Hepatocyte (in vitro differentiated cells): ENCODE results near the gene FMO5. TPM values are rescaled to one million over a fixed set of nuclear protein-coding genes. Genes with fewer than 3 reads are reported as not detected.

Experiments
- DNase-seq: peaks from one replicate; pipeline ENCODE4 v3.0.0-alpha.2; 2016; ENCODE audit warnings: low spot score
- H2AFZ ChIP-seq: fragments of 200-600 bp; sonication (generic); 2 replicates; pipeline ENCODE4 v1.6.0; 2016; ENCODE audit warnings: antibody characterized with exemption, mild to moderate bottlenecking
- H3K27ac ChIP-seq: fragments of 200-600 bp; sonication (generic); 2 replicates; pipeline ENCODE4 v1.5.1; 2016; ENCODE audit warnings: mild to moderate bottlenecking
- H3K27me3 ChIP-seq: fragments of 200-600 bp; sonication (generic); 2 replicates; pipeline ENCODE4 v1.6.1; 2016
- H3K36me3 ChIP-seq: fragments of 200-600 bp; sonication (generic); replicated peaks from 2 replicates; pipeline ENCODE4 v1.5.1; 2016; ENCODE audit warnings: low read depth; ENCODE audit not compliant: insufficient read depth
- H3K4me1 ChIP-seq: fragments of 200-600 bp; sonication (generic); 2 replicates; pipeline ENCODE4 v1.5.1; 2016; ENCODE audit warnings: mild to moderate bottlenecking, moderate library complexity; ENCODE audit not compliant: insufficient read depth
- H3K4me2 ChIP-seq: fragments of 200-600 bp; sonication (generic); 2 replicates; pipeline ENCODE4 v1.6.0; 2016
- H3K4me3 ChIP-seq: fragments of 200-600 bp; sonication (generic); 2 replicates; pipeline ENCODE4 v1.5.1; 2016; ENCODE audit warnings: mild to moderate bottlenecking
- H3K79me2 ChIP-seq: fragments of 200-600 bp; sonication (generic); 2 replicates; pipeline ENCODE4 v1.6.0; 2017; ENCODE audit warnings: mild to moderate bottlenecking
- H3K9me2 ChIP-seq: fragments of 200-600 bp; sonication (generic); replicated peaks from 2 replicates; pipeline ENCODE4 v1.6.0; 2017; ENCODE audit warnings: mild to moderate bottlenecking; ENCODE audit not compliant: insufficient read depth
- H3K9me3 ChIP-seq: fragments of 200-600 bp; sonication (generic); 2 replicates; pipeline ENCODE4 v1.5.1; 2016; ENCODE audit warnings: low read depth, mild to moderate bottlenecking
- H4K20me1 ChIP-seq: fragments of 200-600 bp; sonication (generic); 2 replicates; pipeline ENCODE4 v1.6.0; 2016; ENCODE audit warnings: mild to moderate bottlenecking; ENCODE audit not compliant: insufficient read depth, poor library complexity, severe bottlenecking
- EZH2 ChIP-seq: fragments of 200-600 bp; sonication (generic); IDR thresholded peaks from 2 replicates; pipeline ENCODE4 v1.6.1; 2016; ENCODE audit warnings: antibody characterized with exemption, mild to moderate bottlenecking, borderline replicate concordance
- EZH2phosphoT487 ChIP-seq: fragments of 200-600 bp; sonication (generic); IDR thresholded peaks from one replicate; pipeline ENCODE4 v1.6.1; 2018; ENCODE audit warnings: antibody characterized with exemption, mild to moderate bottlenecking, low read depth, moderate library complexity; ENCODE audit not compliant: unreplicated experiment, severe bottlenecking
- WGBS: methylation state at CpG from one replicate; pipeline ENCODE4 v1.1.6; 2016; ENCODE audit warnings: low lambda C conversion rate; ENCODE audit errors: missing lambda C conversion rate; 5-methylcytosine and 5-hydroxymethylcytosine counted together
- polyA plus RNA-seq: library from polyadenylated mRNA; unstranded; fragments of >200 nt; fragmentation: Nextera tagmentation; extraction: Ambion mirVana; gene quantifications from 2 replicates; pipeline ENCODE4 v1.2.1, GENCODE V29; 2016
- total RNA-seq: library from RNA; depleted of rRNA; stranded (reverse); fragments of >200 nt; gene quantifications from 2 replicates; pipeline ENCODE4 v1.2.3, GENCODE V29; 2014
- TF ChIP-seq, protein P1 (sequence below): fragments of 200-600 bp; sonication (generic); IDR thresholded peaks from 2 replicates; pipeline ENCODE4 v1.5.1; 2016; ENCODE audit warnings: antibody characterized with exemption, mild to moderate bottlenecking; ENCODE audit not compliant: poor library complexity

Gene FMO5
- total and polyA plus RNA-seq, 2 experiments from 2014 or later: 44.6 to 48.6 TPM

DNA sequence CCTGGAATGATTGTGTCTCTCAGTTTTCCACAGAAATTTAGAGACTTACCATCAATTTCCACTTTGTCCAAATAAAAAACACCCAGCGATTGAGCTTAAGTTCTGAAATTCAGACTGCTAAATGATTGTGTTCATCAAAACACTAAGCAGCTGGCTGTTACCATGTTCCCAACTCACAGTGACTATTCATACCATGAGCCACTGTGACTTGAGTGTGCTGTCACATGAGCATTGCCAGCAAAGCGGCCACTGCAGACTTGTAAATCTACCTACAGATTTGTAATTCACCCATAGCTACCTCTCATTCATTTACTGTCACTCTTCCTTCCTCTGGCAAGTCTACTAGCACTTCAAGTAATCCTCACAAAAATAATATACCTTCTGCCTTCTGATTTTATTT is 35.6 kb downstream of the FMO5 start:
- H3K27me3 ChIP-seq: no peaks in the 10 kb centered on the region
- H3K36me3 ChIP-seq: no peaks in the 10 kb centered on the region
- no peaks in the 10 kb centered on the region for H3K79me2 ChIP-seq
- no peaks in the 10 kb centered on the region for H3K9me3 ChIP-seq
- no peak for DNase-seq
- H3K4me3 ChIP-seq: no peak overlapping the region
- no peaks in the 10 kb centered on the region for H4K20me1 ChIP-seq
- H2AFZ ChIP-seq: no peak overlapping the region
- 79% methylated on average over 2 of the region's 2 CpGs for WGBS
- no peaks in the 10 kb centered on the region for H3K9me2 ChIP-seq
- no peak overlapping the region for H3K27ac ChIP-seq
- no peaks in the 10 kb centered on the region for H3K4me1 ChIP-seq
- no peak overlapping the region for H3K4me2 ChIP-seq
- no peak for TF ChIP-seq EZH2
- TF ChIP-seq EZH2phosphoT487: no peak
- TF ChIP-seq, protein P1, sequence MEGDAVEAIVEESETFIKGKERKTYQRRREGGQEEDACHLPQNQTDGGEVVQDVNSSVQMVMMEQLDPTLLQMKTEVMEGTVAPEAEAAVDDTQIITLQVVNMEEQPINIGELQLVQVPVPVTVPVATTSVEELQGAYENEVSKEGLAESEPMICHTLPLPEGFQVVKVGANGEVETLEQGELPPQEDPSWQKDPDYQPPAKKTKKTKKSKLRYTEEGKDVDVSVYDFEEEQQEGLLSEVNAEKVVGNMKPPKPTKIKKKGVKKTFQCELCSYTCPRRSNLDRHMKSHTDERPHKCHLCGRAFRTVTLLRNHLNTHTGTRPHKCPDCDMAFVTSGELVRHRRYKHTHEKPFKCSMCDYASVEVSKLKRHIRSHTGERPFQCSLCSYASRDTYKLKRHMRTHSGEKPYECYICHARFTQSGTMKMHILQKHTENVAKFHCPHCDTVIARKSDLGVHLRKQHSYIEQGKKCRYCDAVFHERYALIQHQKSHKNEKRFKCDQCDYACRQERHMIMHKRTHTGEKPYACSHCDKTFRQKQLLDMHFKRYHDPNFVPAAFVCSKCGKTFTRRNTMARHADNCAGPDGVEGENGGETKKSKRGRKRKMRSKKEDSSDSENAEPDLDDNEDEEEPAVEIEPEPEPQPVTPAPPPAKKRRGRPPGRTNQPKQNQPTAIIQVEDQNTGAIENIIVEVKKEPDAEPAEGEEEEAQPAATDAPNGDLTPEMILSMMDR: no peak

DNA sequence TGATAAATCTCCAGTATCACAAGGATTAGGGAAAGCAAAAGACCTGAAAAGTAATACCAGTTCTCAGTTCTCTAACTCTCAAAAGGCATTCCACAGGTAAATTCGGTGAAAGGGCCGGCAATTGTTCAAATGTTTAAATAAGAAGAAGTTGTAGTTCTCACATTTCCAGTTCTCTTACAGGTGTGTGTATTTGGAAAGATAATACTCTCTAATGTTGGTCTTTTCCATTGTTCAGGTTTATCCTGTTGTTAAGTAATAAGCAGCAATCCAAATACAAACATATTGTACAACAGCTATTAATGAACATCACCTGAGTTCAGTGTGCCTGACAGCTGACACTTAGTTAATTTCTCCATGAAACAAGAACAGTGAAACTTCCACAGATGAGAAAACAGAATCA is 39.7 kb downstream of the FMO5 start:
- Histone ChIP-seq H4K20me1 (no peaks in the 10 kb centered on the region), H3K27ac (no peak overlapping the region), H3K4me1 (no peaks in the 10 kb centered on the region), H3K79me2 (no peaks in the 10 kb centered on the region), H3K36me3 (no peaks in the 10 kb centered on the region), H3K27me3 (no peaks in the 10 kb centered on the region), H3K9me3 (no peaks in the 10 kb centered on the region), H3K4me3 (no peak overlapping the region), H2AFZ (no peak overlapping the region), H3K4me2 (no peak overlapping the region), H3K9me2 (no peaks in the 10 kb centered on the region)
- WGBS: 67% methylated on average over 2 of the region's 2 CpGs
- no peak for DNase-seq
- TF ChIP-seq, protein P1: no peak
- TF ChIP-seq EZH2 (no peak), EZH2phosphoT487 (no peak)

DNA sequence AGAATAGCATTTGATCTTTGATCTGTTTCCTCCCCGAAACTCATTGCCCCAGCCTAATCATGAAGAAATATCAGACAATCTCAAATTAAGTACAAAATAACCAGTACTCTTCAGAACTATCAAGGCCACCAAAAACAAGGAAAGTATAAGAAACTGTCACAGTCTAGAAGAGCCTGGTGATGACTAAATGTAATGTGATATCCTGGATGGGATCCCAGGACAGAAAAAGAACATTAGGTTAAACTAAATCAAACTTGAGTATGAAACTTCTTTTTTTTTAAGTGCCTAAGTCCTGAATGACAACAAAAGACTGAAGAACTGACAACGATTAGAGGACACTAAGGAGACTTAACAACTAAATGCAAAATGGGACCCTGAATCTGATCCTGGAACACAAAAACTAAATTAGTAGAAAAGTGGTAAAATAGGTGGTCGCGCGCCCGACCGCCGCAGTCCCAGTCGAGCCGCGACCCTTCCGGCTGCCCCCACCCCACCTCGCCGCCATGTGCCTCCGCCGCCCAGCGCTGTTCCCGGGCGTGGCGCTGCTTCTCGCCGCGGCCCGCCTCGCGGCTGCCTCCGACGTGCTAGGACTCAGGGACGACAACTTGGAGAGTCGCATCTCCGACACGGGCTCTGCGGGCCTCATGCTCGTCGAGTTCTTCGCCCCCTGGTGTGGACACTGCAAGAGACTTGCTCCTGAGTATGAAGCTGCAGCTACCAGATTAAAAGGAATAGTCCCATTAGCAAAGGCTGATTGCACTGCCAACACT is 47.3 kb downstream of the FMO5 start:
- no peak overlapping the region for H3K27ac ChIP-seq
- no peaks in the 10 kb centered on the region for H3K9me2 ChIP-seq
- H4K20me1 ChIP-seq: no peaks in the 10 kb centered on the region
- H3K27me3 ChIP-seq: no peaks in the 10 kb centered on the region
- H3K4me2 ChIP-seq: no peak overlapping the region
- H3K9me3 ChIP-seq: no peaks in the 10 kb centered on the region
- no peak for DNase-seq
- WGBS: 94% methylated on average over 36 of the region's 36 CpGs
- H3K36me3 ChIP-seq: no peaks in the 10 kb centered on the region
- no peak overlapping the region for H2AFZ ChIP-seq
- peaks cover 6% of the 10 kb centered on the region for H3K4me1 ChIP-seq
- no peak overlapping the region for H3K4me3 ChIP-seq
- TF ChIP-seq EZH2phosphoT487 (no peak), EZH2 (no peak)
- TF ChIP-seq, protein P1: no peak
- peaks cover 24% of the 10 kb centered on the region for H3K79me2 ChIP-seq
